Stimulated activated CD8-positive, alpha-beta memory T cell treated with anti-CD3 and anti-CD28 coated beads, Interleukin-12 subunit alpha, Interleukin-12 subunit beta, amount 100 ng/mL, for 24 hours (primary cell): ENCODE measurements around the gene WNT1.
A peak's percentile ranks its signal among the peaks of the same experiment; 100 is the strongest.

Experiments
- DNase-seq: peaks from one replicate; pipeline ENCODE4 v3.0.0-alpha.2; 2020; ENCODE audit errors: extremely low read depth

The WNT1 gene

DNA sequence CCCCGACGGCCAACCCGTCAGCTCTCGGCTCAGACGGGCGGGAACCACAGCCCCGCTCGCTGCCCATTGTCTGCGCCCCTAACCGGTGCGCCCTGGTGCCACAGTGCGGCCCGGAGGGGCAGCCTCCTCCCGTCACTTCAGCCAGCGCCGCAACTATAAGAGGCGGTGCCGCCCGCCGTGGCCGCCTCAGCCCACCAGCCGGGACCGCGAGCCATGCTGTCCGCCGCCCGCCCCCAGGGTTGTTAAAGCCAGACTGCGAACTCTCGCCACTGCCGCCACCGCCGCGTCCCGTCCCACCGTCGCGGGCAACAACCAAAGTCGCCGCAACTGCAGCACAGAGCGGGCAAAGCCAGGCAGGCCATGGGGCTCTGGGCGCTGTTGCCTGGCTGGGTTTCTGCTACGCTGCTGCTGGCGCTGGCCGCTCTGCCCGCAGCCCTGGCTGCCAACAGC lies at the start of gene WNT1:
Gene WNT1 (plus strand): TSS at position 32 of the 450 bp plus-strand sequence. CDS start 329 bp downstream, at position 361.
- DNase-seq, result no peak

DNA sequence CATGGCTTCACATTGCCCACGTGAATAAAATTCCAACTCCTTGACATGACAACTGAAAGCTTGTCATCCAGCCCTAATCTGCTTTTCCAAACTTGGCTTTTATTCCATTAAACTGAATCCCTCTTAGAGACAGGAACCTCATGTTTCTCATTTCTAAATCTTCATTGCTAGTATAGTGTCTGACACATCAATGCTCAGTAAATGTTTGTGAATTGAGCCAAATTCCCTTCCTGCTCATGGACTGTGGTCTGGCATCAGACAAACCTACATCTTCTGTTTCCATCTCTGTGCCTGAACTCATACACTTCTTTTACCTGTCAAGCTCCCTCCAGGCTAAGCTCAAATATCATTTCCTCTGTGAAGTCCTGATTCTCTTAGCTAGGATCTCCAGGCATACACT lies 48.6 kb upstream of the WNT1 start:
- no peak for DNase-seq

DNA sequence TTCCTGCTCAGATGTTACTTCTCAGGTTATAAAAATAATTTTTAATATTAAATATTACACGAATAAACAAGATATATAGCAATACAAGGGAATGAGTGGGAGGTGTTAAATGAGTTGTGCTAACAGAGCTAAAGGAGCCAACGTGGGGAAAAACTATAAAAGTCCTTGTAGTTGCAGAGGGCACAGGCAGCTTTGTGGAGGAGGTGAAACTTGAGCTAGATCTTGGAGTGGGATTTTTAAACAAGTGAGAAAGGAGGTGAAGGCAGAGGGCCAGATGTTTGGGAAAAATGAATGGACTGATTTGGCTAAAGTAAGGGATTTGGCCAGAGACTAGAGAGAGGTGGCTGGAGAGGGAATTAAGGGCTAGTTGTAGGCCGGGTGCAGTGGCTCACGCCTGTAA lies 47.6 kb upstream of the WNT1 start:
- DNase-seq, result no peak

DNA sequence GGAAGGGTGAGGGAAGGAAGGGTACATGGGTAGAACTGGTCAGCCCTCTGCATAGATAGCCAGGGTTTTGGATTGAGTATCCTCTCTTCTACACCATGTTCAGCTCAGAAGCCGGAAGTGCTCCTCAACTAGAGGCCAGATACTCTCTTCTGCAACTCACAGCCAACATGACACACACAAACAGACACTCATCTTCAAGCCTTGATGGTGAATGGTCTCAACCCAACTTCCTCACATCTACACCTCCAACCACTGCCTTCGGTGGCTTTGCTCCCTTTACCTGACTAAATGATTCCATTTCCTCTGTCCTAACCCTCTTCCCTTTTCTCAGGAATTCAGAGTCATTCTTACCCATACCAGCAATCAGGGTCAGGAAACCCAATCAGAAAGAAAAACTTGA lies 45.2 kb upstream of the WNT1 start:
- no peak for DNase-seq

DNA sequence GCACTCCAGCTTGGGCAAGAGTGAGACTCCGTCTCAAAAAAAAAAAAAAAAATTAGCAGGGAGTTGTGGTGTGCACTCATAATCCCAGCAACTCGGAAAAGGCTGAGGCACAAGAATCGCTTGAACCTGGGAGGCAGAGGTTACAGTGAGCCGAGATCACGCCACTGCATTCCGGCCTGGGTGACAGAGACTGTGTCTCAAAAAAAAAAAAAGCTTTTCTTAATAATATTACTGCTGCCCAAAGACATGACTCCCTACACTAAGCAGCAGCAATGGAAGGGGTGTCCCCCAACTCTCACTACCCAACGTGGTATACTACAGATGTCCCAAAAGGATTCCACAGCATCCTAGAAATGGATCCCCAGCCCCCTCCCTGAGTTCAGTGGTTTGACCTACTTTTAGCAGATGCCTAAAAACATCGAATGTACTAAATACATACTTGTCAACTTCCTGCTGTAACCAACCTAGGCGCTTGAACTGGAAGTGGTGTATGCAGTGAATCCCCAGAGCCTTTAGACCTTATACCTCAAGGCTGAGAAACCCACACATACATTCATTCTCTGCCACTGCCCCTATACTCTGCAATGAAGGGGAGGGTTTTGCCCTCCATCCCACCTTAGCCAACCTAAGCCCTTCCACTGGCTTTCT lies 44.3 kb upstream of the WNT1 start:
- no peak for DNase-seq

DNA sequence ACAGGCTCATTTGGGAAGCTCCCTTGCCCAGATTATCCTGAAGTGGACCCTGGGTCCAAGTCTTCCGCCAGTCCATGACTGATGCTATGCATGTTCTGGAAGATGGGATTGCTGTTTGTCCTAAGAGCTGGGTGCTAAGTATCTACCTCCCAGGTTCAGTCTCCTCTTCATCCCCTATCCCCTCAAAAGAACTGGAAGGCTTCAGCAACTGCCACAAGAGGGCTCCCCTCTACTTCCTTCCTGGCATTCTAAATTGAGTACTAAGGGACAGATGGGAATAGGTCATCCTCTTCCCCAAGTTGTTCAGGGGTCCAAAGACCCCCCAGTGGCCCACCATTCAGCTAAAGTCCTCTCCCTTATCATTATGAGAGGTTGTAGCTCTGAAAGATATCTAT lies 43.8 kb upstream of the WNT1 start:
- no peak for DNase-seq

DNA sequence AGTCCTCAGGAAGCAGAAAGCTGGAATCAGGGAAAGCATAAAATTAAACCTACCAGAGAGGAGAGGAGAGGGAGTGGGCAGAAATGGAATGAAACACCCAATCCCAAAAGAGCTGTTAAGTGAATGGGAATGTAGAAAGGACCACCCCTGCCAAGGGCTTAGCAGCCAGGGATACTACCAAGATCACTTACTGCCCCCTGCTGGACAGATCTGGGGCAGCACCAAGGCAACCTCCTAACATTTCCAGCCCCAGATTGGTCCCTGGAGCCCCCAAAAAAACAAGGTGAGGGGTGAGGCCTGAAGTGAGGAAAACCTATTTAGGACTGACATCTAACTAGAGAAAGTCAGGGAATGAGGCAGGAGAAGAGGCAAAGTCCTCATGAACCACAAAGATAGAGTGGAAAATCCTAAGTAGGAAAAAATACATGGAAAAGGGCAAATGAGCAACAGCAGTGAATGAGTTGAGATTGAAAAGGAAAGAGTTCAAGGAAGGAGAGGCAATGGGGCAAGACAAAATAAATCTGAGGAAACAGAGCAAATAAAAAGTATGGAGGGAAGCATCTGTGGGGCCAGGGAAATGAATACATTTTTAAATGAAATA lies 41.6 kb upstream of the WNT1 start:
- peak; percentile 64 for DNase-seq

DNA sequence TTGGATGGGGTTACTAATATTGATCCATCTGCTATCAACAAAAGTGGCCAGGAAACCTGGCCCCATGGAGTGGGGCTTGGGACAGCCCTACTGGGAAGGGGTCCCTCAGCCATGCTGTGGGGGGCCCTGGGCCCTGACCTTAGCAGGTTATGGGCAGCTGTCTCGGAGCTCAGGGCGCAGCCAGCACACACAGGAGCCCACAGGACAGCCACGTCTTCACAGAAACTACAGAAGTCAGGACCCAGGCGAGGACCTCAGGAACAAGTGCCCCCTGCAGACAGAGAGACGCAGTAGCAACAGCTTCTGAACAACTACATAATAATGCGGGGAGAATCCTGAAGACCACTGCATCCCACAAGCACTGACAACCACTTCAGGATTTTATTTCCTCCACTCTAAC lies 41.0 kb upstream of the WNT1 start:
- DNase-seq, result no peak

DNA sequence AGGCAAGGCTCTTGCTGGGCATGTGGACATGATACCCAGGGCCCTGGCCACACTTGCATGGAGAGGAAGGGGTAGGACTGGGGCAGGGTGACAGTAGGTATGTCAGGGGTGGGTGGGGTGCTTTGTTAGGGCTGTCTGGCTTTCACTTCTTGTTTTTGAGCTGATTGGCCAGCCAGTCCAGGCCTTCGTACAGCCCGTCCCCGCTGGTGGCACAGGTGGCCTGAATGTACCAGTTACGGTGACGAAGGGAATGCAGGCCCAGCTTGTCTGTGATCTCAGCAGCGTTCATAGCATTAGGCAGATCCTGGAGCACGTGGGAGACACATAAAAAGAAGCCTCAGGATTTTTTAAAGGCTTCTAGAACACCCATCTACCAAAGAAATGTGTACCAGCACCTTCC lies 39.3 kb upstream of the WNT1 start:
- DNase-seq, result no peak

DNA sequence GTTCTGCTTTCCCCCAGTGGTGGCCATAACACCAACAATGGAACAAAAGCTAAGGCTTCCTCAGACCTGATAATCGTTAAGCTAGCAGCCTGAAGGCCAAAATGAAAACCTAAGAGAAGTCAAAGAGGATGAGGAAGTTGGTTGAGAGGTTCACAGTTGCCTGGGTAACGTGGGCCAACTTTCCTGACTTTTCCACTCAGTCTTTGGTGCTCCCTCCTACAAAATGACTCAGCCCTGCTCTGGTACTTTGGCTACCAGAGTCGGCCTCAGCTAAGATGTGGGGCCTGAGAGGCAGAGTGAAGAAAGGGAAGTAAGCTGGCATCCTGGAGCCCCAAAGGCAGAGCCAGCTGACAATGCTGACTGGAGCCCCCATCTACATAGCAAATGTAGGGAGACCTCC lies 37.9 kb upstream of the WNT1 start:
- no peak for DNase-seq

DNA sequence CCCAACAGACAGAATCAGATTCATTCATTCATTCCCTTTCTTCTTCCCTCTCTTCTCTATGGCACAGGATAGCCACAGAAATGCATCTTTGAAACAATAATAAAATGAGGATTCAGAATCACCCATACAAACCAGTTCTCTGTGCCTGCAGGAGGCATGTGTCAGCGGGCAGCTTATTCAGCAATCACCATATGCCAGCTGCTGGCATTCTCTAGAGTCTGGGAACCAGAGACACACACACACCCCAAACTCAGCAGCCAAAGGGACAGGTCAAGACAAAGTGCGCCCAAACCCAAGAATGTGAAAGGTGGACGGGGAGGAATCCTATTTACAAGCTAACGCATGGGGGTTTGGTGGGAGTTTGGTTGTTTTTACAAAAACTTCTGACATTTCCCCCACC lies 34.9 kb upstream of the WNT1 start:
- DNase-seq, result no peak

DNA sequence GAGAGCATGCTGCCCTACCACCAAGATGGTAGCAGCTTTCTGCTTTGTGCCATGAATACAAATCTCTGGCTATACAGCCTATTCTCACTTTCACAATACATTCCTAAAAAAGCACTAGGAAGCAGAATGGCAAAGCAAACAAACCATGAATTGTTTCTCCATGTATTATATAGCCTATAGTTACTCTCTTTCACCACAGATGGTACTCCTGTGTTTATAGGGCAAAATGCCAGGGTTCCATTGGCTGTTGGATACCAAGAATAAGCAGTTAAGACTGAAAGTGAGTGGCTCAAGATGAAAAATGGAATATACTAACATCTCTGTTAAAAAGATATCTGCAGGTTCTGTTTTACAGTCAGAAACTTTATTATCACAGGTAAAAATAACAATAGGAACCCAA lies 31.9 kb upstream of the WNT1 start:
- DNase-seq, result no peak

DNA sequence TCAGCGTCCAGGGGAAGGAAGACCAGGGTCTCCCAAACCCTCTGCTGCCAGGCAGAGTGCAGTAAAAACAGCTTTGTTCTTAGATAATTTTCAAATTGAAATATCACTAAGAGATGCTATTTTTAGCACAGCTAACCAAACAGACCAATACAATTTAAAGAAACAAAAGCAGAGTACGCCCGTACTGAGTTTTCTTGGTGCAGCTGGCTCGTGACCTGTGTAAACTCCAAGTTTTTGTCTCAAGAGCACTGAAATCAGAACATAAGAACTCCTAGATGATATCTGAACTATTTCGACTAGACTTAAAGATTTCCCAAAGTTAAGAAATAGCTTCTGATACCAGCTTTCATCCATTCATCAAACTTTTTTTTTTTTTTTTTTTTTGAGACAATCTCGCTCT lies 31.2 kb upstream of the WNT1 start:
- DNase-seq, result no peak

DNA sequence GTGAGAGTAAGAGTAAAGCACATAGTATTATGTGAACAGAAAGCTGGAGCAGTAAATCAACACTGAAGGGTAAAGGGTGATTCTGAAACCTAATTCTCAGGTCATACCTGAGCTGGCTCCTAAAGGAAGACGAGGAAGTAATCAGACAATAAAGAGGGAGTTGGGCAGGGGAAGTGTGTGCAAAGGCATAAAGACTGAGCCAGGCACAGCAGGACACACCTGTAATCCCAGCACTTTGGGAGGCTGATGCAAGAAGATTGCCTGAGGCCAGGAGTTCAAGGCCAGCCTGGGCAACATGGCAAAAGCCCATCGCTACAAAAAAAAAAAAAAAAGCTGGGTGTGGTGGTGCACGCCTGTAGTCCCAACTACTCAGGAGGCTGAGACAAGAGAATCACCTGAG lies 30.4 kb upstream of the WNT1 start:
- no peak for DNase-seq

DNA sequence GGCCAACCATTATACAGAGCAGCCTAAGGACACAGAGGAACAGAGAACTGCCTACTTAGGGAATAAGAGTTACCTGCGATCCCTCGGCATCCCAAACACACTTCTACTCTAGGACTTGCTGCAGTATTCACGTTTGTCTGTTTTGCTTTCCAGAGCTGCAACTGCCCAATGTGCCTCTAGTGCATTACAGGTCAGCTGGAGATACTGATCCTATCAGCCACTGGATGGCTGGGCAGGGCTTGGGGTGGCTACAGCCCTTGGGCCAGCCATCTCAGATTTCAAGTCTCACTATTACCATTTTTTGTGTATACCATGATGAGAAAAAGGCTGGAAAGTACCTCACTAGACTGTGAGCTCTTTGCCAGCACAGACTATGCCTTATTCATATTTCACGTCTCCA lies 25.4 kb upstream of the WNT1 start:
- no peak for DNase-seq

DNA sequence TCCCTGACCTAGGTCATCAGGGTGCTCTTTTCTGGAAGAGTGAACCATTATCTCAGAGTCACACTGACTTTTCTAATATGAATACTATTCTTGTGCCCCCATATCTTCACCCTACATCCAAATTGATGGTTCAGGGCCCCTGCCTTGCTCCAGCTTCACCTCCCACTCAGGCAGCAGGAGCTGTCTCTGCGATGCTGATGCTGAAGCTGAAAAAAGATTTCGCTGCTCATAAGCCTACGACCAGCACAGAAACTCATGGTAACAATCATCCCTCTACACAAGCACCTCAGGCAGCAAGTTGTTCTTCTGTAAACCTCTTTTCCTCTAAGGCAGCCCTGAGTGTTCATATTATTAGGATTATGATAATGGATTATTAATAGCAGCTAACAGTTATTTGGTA lies 24.1 kb upstream of the WNT1 start:
- no peak for DNase-seq

DNA sequence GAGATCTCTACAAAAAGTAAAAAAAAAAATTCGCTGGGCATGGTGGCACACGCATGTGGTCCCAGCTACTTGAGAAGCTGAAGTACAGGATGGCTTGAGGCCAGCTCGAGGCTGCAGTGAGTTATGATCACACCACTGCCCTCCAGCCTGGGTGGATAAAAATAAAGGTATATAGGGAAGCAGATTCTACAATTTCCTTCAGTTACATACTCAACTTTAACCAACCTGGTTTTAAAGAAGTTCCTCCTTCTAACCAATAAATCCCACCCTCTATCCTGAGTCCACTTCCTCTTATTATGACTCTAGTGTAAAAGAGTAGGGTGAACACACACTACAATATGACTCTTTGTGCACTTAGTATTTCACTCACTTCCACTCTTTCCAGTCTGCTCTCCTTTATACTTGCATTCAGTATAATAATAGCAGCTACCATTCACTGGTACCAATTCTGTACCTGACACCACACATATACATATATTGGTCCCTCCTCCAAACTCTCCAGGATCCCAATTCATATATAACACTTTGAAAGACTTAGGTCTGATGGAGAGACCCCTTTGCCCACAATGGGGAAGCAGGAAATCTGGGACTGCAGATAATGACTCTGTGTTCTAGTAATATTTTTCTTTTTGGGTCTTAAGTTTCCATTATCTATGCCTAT lies 23.2 kb upstream of the WNT1 start:
- DNase-seq, result no peak

DNA sequence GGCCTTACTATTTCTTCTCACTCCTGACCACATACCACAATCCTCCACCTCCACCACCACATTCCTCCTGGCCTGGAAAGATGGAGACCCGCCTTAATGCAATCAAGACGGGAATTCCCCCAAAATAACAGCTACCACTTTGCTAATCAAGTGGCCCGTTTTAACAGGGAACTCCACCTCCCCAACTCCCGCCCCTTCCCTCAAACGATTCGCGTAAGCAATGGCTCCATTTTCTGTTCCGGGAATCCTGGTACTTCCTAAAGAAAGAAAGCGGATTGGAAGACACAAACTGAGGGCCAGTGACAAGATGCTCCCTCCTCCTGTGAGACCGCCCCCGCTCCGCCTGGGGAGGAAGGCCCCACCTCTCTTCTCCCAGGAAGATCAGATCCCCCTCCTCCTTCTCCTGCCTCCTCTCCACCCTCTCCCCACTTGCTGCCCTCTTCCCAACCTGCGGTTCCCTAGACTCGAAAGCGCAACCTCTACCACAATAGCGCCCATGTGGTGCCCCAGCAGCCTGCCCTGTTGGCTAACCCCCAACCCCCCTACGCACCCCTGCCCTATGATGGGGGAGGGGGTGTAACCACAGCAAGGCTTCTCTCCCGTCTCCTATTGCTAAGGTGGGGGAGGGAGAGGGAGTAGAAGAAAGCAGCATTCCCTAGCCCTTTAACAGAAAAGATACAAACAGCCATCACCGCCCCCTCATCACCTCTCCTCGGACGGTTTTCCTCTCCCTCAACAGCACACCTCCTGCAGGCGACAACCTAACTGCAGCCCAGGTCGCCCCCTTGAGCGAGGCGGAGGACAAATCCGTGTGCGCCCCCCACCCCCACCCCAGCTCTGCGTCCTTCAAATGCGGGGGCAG lies 21.6 kb upstream of the WNT1 start:
- no peak for DNase-seq

DNA sequence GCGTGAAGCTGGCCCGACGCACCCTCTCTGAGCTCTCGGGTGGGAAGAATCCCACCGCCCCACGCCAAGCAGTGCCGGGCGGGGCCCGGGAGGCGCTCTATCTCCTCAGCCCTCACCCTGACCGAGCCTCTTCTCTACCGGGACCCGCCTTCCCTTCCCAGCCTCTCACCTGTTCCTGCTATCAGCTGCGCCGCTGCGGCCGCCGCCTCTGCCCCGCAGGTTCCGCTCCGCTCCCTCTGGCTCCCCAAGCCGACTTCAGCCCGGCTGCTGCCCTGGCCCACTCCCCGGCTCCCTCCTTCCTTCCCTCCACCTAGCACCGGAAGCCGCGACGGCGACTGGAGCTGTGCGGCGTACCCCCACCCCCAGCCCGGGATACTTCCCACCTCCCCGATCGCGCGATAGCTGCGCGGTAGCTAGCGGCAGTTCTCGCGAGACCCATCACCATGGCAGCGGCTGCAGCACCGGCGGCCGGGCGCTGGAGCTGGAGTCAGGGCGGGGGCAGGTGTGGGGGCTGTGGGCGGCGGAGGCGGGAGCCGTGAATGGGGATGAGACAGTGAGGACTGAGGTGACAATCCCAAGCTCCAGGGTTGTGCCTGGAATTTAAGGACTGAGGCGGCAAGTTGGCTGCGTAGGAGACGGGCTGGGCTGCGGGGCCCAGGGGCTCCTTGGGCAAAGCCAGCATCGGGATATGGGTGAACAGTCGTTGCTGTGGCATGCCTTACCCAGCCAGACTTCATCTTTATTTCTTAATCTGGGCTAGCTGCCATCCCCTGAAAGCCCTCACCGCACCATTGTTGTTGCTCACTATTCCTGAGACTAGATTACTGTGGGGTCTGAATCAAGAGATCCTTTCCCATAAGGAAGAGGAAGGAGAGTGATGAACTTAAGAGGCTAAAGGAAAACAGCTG lies 20.7 kb upstream of the WNT1 start, which contains the start of gene ARF3:
Gene ARF3 (minus strand): TSS at position 347 of the 908 bp plus-strand sequence. CDS start 16,392 bp downstream, outside the sequence.
- peak; percentile 75 for DNase-seq

DNA sequence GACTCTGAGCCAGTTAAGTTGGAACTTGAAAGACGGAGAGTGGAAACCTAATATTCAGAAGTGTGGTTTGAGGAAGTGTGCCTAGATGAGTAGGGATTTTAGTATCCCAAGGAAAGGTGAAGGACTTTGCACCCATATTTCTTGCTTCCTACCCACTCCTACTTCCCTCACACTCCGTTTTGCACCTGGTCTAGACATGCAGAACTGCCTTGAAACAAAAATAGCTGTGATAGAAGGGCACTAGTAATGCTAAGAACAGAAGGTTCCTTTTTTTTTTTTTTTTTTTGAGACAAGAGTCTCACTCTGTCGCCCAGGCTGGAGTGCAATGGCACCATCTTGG lies 20.1 kb upstream of the WNT1 start:
- no peak for DNase-seq

DNA sequence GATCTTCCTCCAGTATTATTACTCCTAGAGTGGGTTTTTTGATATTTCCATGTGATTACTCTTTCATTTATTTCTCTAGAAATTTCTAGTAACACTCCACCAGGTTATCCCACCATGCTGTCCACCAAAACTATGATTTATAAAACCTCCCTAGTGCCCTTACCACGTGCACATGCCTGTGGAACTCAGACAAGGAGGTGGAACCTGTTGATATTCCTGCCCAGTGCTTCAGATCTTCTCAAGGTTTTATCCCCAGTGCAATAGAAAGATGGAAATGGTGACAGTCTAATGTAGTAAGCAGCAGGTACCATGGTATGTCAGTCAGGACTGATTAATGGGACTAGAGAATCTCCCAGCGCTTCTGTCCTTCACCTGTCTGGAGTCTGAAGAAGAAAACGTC lies 17.3 kb upstream of the WNT1 start:
- DNase-seq, result no peak
